MM.1S (cell line): ENCODE data around the gene DDX28.

Experiments used
- CTCF ChIP-seq: fragments of 300-600 bp; sonication (generic); IDR thresholded peaks from 2 replicates; pipeline ENCODE4 v1.5.1; 2016; ENCODE audit warnings: antibody characterized with exemption, low read length, mixed read lengths
- EZH2 ChIP-seq: fragments of 300-600 bp; sonication (generic); optimal IDR thresholded peaks from 2 replicates; pipeline ENCODE3; 2017; ENCODE audit warnings: low read depth, mild to moderate bottlenecking, antibody characterized with exemption, low read length, mixed read lengths

DNA sequence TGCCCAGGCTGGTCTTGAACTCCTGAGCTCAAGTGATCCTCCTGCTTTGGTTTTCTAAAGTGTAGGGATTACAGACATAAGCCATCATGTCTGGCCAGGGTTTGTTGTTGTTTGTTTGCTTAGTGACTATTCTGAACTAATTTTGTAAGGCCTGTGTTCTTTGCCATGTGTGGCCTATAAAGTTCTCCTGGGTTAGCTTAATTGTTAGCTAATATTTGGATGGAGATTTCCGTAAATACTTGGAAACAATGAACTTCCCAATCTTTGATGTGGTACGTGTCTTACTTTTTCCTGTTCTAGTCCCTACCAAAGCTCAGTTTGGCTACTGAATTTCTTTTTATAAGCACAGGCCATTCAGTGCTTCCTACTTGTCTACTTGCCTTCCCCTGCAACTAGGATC, 25.0 kb upstream of the DDX28 start:
- no peak for TF ChIP-seq EZH2
- no peak for TF ChIP-seq CTCF
